Activated CD8-positive, alpha-beta memory T cell treated with anti-CD3 and anti-CD28 coated beads, Interleukin-2, amount 50 U/mL, for 1 hour (primary cell): Measurements from ENCODE around the gene TXN2.
A peak's percentile ranks its signal among the peaks of the same experiment; 100 is the strongest.

Source experiments
- DNase-seq: peaks from one replicate; pipeline ENCODE4 v3.0.0-alpha.2; 2020; ENCODE audit errors: extremely low read depth

TXN2 gene

DNA sequence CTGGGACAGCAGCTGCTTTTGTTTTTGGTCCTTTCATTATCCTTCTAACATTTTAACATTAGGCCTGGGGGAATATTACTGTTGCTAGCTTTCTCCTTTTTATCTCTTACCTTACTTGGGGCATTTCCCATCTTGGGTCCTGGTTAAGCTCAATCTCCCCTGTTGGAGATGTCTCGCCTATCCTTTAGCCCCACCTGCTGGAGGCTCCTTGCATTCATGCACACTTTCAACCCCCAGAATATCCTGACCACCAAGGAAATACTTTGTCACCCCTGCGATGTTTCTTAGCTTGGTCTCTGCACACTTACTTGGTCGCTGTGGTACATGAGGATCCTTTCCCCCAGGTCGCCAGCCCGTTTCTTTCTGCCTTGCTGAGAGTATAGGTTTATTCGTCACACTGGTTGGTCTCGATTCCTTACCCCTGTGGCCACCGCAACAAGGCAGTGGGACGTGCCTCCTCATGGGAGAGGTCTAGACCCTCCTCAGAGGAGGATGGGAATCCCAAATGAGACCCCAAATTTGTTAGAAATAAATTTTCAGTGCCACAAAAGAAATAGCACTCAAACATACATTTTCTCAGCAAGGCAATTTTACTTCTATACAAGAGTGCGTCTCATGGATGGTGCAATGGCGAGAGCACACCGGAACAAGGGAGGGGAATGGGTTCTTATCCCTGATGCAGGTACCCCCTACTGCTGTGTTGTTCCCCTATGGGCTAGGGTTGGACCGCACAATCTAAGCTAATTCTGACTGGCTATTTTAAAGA lies 5.4 kb upstream of the TXN2 start:
- peak; percentile 30 for DNase-seq

GRCh38 chr22:36480941-36481392 lies 473 bp downstream of the TXN2 start:
- DNase-seq, result no peak

- no peak for DNase-seq
Observed at GRCh38 chr22:36478966-36479365, 2.5 kb downstream of the TXN2 start.

- no peak for DNase-seq
Observed at GRCh38 chr22:36475341-36475740, 6.1 kb downstream of the TXN2 start.

DNA sequence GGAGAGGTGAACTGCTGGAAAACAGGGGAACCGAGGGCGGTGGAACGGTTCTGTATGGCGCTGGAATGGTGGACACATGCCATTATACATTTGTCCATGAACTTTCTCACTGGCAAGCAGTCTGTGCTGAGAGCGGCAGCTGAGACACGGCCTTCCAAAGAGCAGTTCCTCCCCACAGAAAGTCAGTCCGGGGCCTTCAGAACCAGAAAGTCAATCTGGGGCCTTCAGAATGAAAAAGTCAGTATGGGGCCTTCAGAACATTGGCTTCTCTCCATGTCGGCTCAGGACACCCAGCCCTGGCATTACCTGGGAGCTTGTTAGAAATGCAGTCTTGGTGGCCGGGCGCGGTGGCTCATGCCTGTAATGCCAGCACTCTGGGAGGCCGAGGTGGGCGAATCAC lies 8.8 kb downstream of the TXN2 start:
- no peak for DNase-seq

DNA sequence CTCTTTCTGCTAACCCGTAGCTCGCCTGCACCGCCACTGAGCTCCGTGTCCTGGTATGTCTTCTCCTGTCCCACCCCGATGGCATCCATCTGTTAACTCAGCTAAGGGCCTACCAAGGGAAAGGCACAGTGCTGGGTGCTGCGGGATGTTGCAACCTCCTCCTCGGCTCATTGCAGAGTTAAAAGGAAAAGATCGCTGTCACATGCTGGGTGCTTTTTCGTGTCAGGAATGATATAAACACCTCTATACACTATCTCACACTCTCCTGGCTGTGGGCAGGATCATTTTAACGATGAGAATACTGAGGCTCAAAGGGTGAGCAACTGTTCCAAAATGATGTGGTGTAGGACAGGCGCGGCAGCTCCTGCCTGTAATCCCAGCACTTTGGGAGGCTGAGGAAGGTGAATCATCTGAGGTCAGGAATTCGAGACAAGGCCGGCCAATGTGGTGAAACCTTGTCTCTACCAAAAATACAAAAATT lies 10.1 kb downstream of the TXN2 start:
- DNase-seq, result no peak

- DNase-seq, result no peak
Observed at GRCh38 chr22:36470994-36471331, 10.5 kb downstream of the TXN2 start.

DNA sequence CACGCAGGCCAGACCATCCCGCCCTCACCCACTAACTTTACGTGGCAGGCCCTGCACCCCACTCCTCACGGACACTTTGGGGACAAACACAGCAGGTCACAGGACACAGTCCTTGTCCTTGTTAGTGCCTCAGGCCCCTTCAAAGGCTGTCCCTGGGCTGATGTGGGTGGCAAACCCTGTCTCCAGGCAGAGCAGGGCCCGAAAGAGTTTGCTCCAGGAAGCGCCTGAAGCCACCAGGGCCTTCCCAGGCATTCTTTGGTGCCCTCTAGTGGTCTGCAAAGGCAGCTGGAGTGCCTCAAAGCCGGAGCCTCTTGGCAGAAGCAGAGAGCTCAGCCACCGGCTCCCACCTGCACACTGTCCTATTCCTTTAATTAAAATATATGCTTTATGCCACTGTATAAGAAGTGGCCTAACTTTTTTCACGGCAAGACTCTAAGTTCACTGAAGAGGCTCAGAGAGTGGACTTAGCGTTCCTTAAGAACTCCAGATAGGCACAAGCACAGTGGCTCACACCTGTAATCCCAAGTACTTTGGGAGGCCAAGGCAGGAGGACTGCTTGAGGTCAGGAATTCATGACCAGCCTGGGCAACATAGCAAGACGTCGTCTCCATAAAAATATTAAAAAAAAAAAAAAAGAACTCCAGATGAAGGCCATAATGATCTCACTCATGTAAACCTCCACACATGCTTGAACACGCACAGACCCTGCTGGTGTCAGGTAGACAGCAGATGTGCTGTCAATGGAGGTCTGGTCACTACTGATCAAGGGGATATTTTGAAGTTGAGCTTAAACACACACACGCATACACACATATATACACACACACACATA lies 11.1 kb downstream of the TXN2 start:
- DNase-seq, result peak; percentile 61

DNA sequence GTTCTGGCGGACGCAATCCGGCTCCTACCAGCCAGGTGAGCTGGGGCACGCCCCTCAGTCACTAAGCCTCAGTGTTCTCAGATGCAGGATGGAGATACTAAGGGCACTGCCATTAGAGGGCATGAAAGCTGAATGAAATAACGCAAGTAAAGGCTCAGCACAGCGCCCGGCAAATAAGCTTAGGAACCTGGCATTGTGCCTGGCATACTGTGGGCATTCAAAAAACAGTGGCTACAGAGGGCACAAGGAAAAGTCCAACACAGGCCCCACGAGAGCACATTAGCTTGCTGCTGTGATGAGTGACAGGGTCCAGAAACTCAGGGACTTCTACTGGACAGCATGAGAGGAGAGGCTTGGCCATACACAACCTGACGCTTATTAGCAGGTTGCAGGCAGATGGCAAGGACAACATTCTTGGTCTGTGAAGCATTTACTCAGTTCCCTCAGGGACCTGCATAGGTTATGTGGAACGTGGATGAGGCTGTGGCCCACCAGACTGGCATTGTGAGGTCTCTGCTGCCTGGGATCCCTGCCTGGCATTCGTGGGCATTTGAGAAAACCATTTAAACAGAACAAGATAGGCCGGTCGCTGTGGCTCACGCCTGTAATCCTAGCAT lies 12.2 kb downstream of the TXN2 start:
- DNase-seq, result no peak

DNA sequence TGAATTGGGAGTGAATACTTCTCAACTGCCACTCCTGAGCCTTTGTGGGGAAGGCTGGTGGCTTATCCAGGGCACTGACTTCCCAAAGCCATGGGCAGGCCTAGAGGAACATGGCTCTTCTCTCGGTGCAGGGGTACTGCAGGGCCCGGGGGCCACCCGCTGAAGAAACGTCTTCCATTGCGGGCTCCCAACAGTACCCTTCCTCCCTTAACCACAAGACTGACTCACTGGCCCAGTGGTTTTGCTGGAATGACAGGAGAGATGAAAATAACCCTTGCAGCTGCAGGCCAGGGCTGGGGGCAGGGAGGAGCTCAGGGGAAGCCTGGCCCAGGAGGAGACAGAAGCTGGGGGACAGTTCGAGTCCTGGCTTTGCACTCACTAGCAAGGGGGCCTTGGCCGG lies 13.5 kb downstream of the TXN2 start:
- no peak for DNase-seq

DNA sequence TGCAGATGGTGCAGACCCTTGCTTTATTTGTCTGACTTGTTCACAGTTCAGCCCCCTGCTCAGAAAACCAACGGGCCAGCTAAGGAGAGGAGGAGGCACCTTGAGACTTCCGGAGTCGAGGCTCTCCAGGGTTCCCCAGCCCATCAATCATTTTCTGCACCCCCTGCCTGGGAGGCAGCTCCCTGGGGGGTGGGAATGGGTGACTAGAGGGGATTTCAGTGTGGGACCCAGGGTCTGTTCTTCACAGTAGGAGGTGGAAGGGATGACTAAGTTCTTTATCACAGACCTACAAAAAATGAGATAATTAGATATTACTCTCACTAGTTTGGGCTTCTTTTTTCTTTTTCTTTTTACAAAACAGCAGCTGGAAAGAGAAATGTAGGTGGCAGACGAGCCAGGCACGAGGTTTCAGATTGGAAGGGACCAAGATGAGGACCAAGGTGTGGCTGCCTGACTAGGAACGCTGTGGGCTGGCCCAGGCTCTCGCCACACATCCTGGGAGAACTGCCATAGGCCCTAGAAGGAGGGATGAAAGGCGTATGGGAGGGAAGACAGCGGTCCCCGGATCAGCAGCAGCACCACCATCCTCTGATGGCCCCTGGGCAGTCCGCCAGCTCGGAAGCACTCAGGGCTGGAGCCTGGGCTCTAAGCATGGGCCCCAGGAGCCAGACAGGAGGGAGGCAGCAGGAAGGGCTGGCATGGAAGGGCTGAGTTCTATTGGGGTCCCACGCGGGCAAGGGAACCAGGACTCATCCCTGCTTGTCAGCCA lies 14.2 kb downstream of the TXN2 start:
- DNase-seq, result no peak

GRCh38 chr22:36466258-36466657 lies 15.2 kb downstream of the TXN2 start:
- no peak for DNase-seq

GRCh38 chr22:36465232-36466021 lies 16.0 kb downstream of the TXN2 start:
- DNase-seq, result no peak

GRCh38 chr22:36464715-36465231 lies 16.7 kb downstream of the TXN2 start:
- DNase-seq, result no peak

DNA sequence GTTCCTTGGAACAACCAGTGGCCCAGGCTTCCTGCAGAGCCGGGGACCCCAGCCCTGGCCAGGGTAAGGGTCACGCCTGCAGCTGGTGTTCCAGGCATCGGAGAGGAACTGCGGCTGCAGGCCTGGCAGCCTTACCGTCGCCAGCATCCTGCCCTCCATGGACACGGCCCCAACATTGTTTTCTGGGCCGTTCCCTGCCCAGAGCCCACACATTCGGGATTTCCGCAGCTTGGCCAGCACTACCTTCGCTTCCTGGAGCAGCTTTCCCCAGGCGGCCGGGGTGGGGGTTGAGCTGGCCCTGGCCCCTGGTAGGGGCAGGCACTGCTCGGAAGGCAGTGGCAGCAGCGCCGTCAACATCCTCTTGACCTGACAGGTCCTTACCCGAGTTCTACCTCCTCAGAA lies 17.7 kb downstream of the TXN2 start:
- DNase-seq, result no peak

- DNase-seq, result no peak
Observed at GRCh38 chr22:36461665-36462649, 19.5 kb downstream of the TXN2 start.

GRCh38 chr22:36460202-36460601 lies 21.2 kb downstream of the TXN2 start:
- DNase-seq, result no peak

- no peak for DNase-seq
Observed at GRCh38 chr22:36457688-36458450, 23.6 kb downstream of the TXN2 start.

GRCh38 chr22:36456464-36456845 lies 25.0 kb downstream of the TXN2 start:
- no peak for DNase-seq
